Smooth muscle cell (in vitro differentiated cells): ENCODE measurements around the gene EYA2. TPM values are rescaled to one million over a fixed set of nuclear protein-coding genes. Genes with fewer than 3 reads are reported as not detected.

Source experiments
- DNase-seq: peaks from one replicate; lab custom pipeline; 2025; ENCODE audit not compliant: unreplicated experiment; lab: John Stamatoyannopoulos, UW
- H2AFZ ChIP-seq: fragments of 200-600 bp; sonication (generic); 2 replicates; pipeline ENCODE4 v1.6.0; 2016; ENCODE audit warnings: antibody characterized with exemption, low read depth, mild to moderate bottlenecking
- H3F3A ChIP-seq: fragments of 200-600 bp; sonication (generic); 2 replicates; pipeline ENCODE4 v1.6.0; 2017; ENCODE audit warnings: antibody characterized with exemption, low read depth
- H3K27ac ChIP-seq: fragments of 200-600 bp; sonication (generic); 2 replicates; pipeline ENCODE4 v1.5.1; 2016; ENCODE audit warnings: low read depth, mild to moderate bottlenecking
- H3K27me3 ChIP-seq: fragments of 200-600 bp; sonication (generic); 2 replicates; pipeline ENCODE4 v1.6.1; 2016; ENCODE audit warnings: low read depth, mild to moderate bottlenecking
- H3K36me3 ChIP-seq: fragments of 200-600 bp; sonication (generic); 2 replicates; pipeline ENCODE4 v1.5.1; 2016; ENCODE audit warnings: low read depth
- H3K4me1 ChIP-seq: fragments of 200-600 bp; sonication (generic); 2 replicates; pipeline ENCODE4 v1.5.1; 2016; ENCODE audit warnings: low read depth
- H3K4me2 ChIP-seq: fragments of 200-600 bp; sonication (generic); 2 replicates; pipeline ENCODE4 v1.6.0; 2016; ENCODE audit warnings: mild to moderate bottlenecking
- H3K4me3 ChIP-seq: fragments of 200-600 bp; sonication (generic); 2 replicates; pipeline ENCODE4 v1.5.1; 2016; ENCODE audit warnings: mild to moderate bottlenecking
- H3K79me2 ChIP-seq: fragments of 200-600 bp; sonication (generic); 2 replicates; pipeline ENCODE4 v1.6.0; 2016; ENCODE audit warnings: low read depth, mild to moderate bottlenecking
- H3K9ac ChIP-seq: fragments of 200-600 bp; sonication (generic); 2 replicates; pipeline ENCODE4 v1.6.0; 2016; ENCODE audit warnings: low read depth
- H3K9me3 ChIP-seq: fragments of 200-600 bp; sonication (generic); replicated peaks from 2 replicates; pipeline ENCODE4 v1.5.1; 2016; ENCODE audit warnings: low read depth
- H4K20me1 ChIP-seq: fragments of 200-600 bp; sonication (generic); 2 replicates; pipeline ENCODE4 v1.6.0; 2016; ENCODE audit warnings: low read depth
- CTCF ChIP-seq: fragments of 200-600 bp; sonication (generic); IDR thresholded peaks from 2 replicates; pipeline ENCODE4 v1.5.1; 2017; ENCODE audit warnings: borderline replicate concordance, mild to moderate bottlenecking, antibody characterized with exemption; ENCODE audit not compliant: insufficient read depth, poor library complexity, severe bottlenecking
- WGBS: methylation state at CpG from one replicate; pipeline ENCODE4 v1.1.7; 2016; ENCODE audit warnings: low lambda C conversion rate; 5-methylcytosine and 5-hydroxymethylcytosine counted together
- polyA plus RNA-seq: library from polyadenylated mRNA; unstranded; fragments of >200 nt; fragmentation: Nextera tagmentation; extraction: Ambion mirVana; gene quantifications from 2 replicates; pipeline ENCODE4 v1.2.1, GENCODE V29; 2016
- total RNA-seq: library from RNA; depleted of rRNA; stranded (reverse); fragments of >200 nt; gene quantifications from 2 replicates; pipeline ENCODE4 v1.2.3, GENCODE V29; 2014

The EYA2 gene, protein sequence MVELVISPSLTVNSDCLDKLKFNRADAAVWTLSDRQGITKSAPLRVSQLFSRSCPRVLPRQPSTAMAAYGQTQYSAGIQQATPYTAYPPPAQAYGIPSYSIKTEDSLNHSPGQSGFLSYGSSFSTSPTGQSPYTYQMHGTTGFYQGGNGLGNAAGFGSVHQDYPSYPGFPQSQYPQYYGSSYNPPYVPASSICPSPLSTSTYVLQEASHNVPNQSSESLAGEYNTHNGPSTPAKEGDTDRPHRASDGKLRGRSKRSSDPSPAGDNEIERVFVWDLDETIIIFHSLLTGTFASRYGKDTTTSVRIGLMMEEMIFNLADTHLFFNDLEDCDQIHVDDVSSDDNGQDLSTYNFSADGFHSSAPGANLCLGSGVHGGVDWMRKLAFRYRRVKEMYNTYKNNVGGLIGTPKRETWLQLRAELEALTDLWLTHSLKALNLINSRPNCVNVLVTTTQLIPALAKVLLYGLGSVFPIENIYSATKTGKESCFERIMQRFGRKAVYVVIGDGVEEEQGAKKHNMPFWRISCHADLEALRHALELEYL
- total RNA-seq (1.3 and 3.4 TPM in 2 replicates), polyA plus RNA-seq (0.98 and 2.9 TPM in 2 replicates)

GRCh38 chr20:46894579-46894958 is at the start of gene EYA2:
EYA2 (plus strand) TSS chr20:46894843; CDS start chr20:46990011, 95,168 bp downstream.
- Histone ChIP-seq H3K27ac (no peak within 1 kb of the TSS), H3K4me3 (peak within 1 kb of the TSS; percentile 56), H3F3A (peaks cover 6% of the 10 kb centered on the region), H3K4me1 (peaks cover 8% of the 10 kb centered on the region), H2AFZ (peak within 1 kb of the TSS; percentile 77), H3K27me3 (peaks cover 30% of the 10 kb centered on the region), H3K36me3 (no peaks in the 10 kb centered on the region), H3K9me3 (no peaks in the 10 kb centered on the region), H3K4me2 (peak within 1 kb of the TSS; percentile 91), H3K9ac (no peak within 1 kb of the TSS), H3K79me2 (no peaks in the 10 kb centered on the region), H4K20me1 (no peaks in the 10 kb centered on the region)
- no peak for TF ChIP-seq CTCF
- DNase-seq: no peak
- 4% methylated on average over 11 of the region's 52 CpGs for WGBS

- Histone ChIP-seq H3K36me3 (no peaks in the 10 kb centered on the region), H3K4me1 (no peaks in the 10 kb centered on the region), H2AFZ (no peak overlapping the region), H3K4me2 (no peak overlapping the region), H3K79me2 (no peaks in the 10 kb centered on the region), H4K20me1 (no peaks in the 10 kb centered on the region), H3K9ac (no peak overlapping the region), H3K9me3 (no peaks in the 10 kb centered on the region), H3K27ac (no peak overlapping the region), H3K4me3 (no peak overlapping the region), H3F3A (no peaks in the 10 kb centered on the region), H3K27me3 (no peaks in the 10 kb centered on the region)
- DNase-seq: no peak
- TF ChIP-seq CTCF: no peak
- WGBS: 91% methylated on average over 9 of the region's 9 CpGs
Measured at GRCh38 chr20:46844965-46845364, 49.7 kb upstream of the EYA2 start.

GRCh38 chr20:46849269-46849668 is 45.4 kb upstream of the EYA2 start:
- no peak for TF ChIP-seq CTCF
- WGBS: 94% methylated on average over 4 of the region's 4 CpGs
- H3K4me1 ChIP-seq: no peaks in the 10 kb centered on the region

More at GRCh38 chr20:46849269-46849668, 45.4 kb upstream of the EYA2 start:
- Histone ChIP-seq H3K4me2 (no peak overlapping the region), H3K36me3 (no peaks in the 10 kb centered on the region), H3K79me2 (no peaks in the 10 kb centered on the region), H3K9me3 (no peaks in the 10 kb centered on the region), H3K27ac (no peak overlapping the region), H3K9ac (no peak overlapping the region), H3K4me3 (no peak overlapping the region), H3F3A (no peaks in the 10 kb centered on the region), H3K27me3 (no peaks in the 10 kb centered on the region), H2AFZ (no peak overlapping the region), H4K20me1 (no peaks in the 10 kb centered on the region)
- no peak for DNase-seq
